KOPT-K1 (cell line): ENCODE results near the gene SUMO3.

ENCODE experiments used
- H3K27ac ChIP-seq: fragments of 200-600 bp; sonication (generic); 2 replicates; pipeline ENCODE4 v1.5.1; 2016; ENCODE audit warnings: antibody characterized with exemption, mild to moderate bottlenecking, low read depth, low read length; ENCODE audit not compliant: poor library complexity, severe bottlenecking
- H3K36me3 ChIP-seq: fragments of 200-600 bp; sonication (generic); 2 replicates; pipeline ENCODE4 v1.5.1; 2017; ENCODE audit warnings: antibody characterized with exemption, mild to moderate bottlenecking, low read length, moderate library complexity; ENCODE audit not compliant: insufficient read depth
- H3K9me3 ChIP-seq: fragments of 200-600 bp; sonication (generic); 2 replicates; pipeline ENCODE4 v1.5.1; 2017; ENCODE audit warnings: antibody characterized with exemption, low read length, mild to moderate bottlenecking; ENCODE audit not compliant: insufficient read depth, poor library complexity, severe bottlenecking

Gene SUMO3

DNA sequence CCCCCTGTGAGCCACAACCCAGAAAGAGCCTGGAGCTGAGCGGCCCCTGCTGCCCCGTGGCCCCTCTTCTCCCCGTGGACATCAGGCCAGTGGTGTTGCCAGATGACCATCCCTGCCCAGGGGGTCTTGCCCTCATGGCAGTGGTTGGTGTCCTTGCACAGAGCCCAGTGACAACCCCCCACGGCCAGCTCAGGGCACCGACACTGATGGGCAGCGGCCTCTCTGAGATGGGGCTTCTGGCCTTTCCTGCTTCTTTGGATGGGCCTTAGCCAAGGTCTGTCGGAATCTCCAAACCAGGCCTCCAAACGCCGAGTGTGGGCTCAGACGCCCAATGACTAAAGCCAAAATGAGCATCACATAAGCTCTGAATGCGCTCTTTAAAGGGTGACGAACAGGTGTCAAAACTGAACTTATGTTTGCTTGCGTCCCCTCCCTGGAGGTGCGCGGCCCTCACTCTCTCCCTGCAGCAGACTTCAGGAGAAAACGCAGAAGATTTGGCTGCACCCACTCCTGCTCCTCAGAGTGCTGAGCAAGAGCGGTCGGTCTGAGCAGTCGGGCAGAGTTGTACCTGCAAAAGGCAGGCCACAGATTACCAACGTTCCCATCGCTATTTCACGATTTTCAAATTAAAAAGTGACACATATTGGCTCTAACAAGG, 58.1 kb downstream of the SUMO3 start:
- Histone ChIP-seq H3K36me3 (no peaks in the 10 kb centered on the region), H3K27ac (no peak overlapping the region)

DNA sequence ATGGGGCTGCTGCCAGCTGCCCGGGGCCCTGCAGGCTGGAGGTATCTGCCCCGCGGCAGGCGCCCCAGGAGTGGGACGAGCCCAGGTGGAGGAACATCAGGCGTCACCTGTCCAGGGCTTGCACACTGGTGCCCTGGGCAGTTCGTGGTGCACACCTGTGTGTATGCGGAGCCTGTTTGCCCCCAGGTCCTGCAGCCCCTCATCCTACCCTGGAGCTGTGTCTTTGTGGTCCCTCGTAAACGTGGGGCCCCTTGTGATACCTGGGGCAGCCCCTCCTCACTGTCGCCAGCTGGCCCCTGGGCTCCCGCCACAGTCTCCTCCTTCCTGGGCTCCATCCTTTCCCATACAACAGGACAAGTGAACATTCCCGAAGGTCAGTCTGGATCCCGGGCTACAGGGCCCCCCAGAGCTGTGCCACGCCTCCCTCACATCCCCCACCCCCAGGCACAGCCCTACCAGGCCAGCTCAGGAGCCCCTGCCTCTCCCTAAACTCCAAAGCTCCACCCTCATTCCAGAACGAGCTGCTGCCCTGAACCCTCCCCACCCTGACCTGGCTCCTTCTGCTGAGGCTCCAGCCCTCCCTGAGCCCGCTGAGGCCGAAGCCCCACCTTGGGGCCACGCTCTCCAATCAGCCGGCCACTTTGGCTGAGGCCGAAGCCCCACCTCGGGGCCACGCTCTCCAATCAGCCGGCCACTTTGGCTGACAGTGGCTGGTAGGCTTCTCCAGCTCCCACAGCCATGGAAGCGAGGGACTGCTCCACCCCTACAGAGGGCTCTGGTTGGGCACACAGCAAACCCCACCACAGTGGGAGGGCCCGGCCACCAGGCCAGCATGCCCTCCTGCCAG, 58.9 kb downstream of the SUMO3 start:
- Histone ChIP-seq H3K27ac (no peak overlapping the region), H3K9me3 (no peaks in the 10 kb centered on the region), H3K36me3 (no peaks in the 10 kb centered on the region)

More for the DNA sequence above, 58.1 kb downstream of the SUMO3 start:
- no peaks in the 10 kb centered on the region for H3K9me3 ChIP-seq

- Histone ChIP-seq H3K27ac (no peak overlapping the region), H3K36me3 (no peaks in the 10 kb centered on the region), H3K9me3 (no peaks in the 10 kb centered on the region)
Observed at GRCh38 chr21:44758141-44758561, 59.7 kb downstream of the SUMO3 start.

DNA sequence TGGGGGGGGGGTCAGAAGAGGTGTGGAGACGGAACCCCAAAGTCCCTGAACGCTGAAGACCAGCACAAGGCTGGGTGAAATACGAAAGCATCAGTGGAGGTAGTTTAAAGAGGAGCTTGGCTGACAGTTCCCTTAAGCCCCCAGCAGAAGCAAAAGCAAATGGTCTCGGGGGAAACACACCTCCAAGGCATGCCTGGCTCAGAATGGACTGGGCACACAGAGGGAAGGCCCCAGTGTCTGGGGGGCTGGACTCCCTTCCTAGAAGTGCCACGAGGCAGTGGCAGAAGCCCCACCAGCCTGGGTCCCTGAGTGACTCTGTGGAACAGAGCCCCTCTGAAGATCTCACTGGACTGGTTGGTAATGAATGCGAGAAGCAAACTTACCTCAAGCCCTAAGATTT, 60.1 kb downstream of the SUMO3 start:
- Histone ChIP-seq H3K9me3 (no peaks in the 10 kb centered on the region), H3K36me3 (no peaks in the 10 kb centered on the region), H3K27ac (no peak overlapping the region)

DNA sequence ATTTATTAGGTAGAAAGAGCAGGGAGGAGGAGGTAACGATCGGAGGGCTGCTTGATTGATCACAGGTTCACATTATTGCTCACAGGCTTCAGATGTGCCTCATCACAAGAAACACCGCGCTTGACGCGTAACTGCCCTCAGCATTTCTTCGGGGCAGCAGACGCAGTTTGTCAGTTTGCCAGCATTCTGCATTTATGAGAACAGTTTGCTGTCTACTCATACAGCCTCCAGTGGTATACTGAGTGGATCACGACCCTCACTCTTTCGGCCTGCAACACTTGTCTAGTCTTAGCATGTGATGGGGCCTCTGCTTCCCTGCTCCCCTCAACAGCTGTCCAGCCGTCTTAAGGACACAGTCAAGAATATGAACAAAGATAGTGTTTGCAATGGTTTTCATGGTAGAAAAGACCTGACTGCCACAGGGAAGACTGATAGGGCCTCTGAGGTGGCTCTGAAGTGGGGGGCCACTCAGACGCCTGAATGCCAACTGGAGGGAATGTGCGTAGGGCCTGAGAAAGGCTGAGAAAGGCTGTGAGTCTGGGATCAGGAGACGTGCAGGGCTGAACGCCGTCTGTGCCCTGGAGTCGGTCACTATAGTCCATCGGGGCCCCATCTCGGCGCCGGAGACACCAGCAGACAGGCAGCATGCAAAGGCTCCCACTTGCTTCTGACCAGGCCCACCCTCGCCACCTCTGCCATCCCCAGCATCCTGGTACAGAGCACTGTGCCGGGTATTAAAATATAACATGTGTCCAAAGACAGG, 61.3 kb downstream of the SUMO3 start:
- no peaks in the 10 kb centered on the region for H3K36me3 ChIP-seq
- H3K9me3 ChIP-seq = no peaks in the 10 kb centered on the region
- no peak overlapping the region for H3K27ac ChIP-seq
